Measurements from ENCODE around the gene KIF1A. TPM values are rescaled to one million over a fixed set of nuclear protein-coding genes. Genes with fewer than 3 reads are reported as not detected.

The KIF1A gene
- total and polyA plus RNA-seq, 2 of the 8 experiments (the other 6 are each of a cell fraction or from before 2014, with no cell fraction given) = 61.3 to 281 TPM

DNA sequence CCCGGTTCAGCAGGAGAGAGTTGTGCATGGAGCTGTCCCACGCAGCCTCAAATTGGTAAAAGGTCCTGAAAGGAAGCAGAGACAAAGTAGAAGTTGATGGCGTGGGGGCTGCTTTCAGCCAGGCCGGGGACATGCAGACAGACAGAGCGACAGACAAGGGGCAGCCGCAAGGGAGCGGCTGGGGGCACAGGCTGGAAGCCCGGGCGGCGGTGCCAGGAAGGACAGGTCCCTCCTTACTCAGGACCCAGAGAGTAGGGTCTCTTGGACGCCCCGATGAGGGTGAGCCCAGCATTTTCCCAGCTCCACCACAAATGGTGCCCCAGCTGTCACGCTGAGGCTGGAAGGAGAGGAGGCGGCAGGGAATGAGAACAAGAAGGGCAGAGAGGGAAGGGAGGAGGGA, 93.1 kb downstream of the KIF1A start:
- no peak overlapping the region for H3K23ac ChIP-seq (ENCODE audit: insufficient read length)
- no peak overlapping the region for H2BK12ac ChIP-seq (ENCODE audit: low read depth, low read length)
- no peaks in the 10 kb centered on the region; a peak in 1 of 7 replicates for H3K4me1 ChIP-seq (replicated peaks in 1 of 4; ENCODE audit: control insufficient read depth in 3 of 4, insufficient read depth in 4 of 4, low read length in 3 of 4)
- peaks cover 4 to 15% of the 10 kb centered on the region in 2 experiments for H4K20me1 ChIP-seq (replicated peaks in 1 of 2; ENCODE audit: control insufficient read depth in 1 of 2, insufficient read depth in 2 of 2, low read length in 2 of 2)
- no peak overlapping the region for H3K18ac ChIP-seq (ENCODE audit: extremely low read depth, low read length)
- H3K23me2 ChIP-seq (ENCODE audit: low read depth, low read length) = no peaks in the 10 kb centered on the region
- no peaks in the 10 kb centered on the region for H3K9me3 ChIP-seq (ENCODE audit: insufficient read depth in 2 of 2, low read depth in 1 of 2, low read length in 1 of 2)
- no peak overlapping the region for H4K91ac ChIP-seq (replicated peaks; ENCODE audit: insufficient read length, low read length)
- no peak overlapping the region for H2AK5ac ChIP-seq (ENCODE audit: low read depth, low read length)
- TF ChIP-seq CBX8 (IDR thresholded peaks at IDR 0.05; ENCODE audit: borderline replicate concordance, low read depth, low read length) = no peak
- no peak for TF ChIP-seq NRF1 (IDR thresholded peaks at IDR 0.05; ENCODE audit: low read depth, low read length)
- peaks cover 15 to 60% (median 45%) of the 10 kb centered on the region in 4 experiments for H3K36me3 ChIP-seq (ENCODE audit: control insufficient read depth in 2 of 4, insufficient read depth in 4 of 4, low read length in 3 of 4)
- no peak overlapping the region for H2BK120ac ChIP-seq (replicated peaks; ENCODE audit: low read depth, low read length)
- no peak overlapping the region for H4K8ac ChIP-seq (ENCODE audit: extremely low read depth, insufficient read depth, low read length)
- no peak overlapping the region; the same call in 1 of the 2 replicates for H2BK5ac ChIP-seq (ENCODE audit: low read depth, low read length)
- CTCF ChIA-PET (ENCODE audit: partially characterized antibody) = interaction anchor here (1.2 to 1.9 kb wide), 2 partner anchors 12 to 16 kb away, joined by 6 to 7 read pairs; no protein-coding TSS in a partner anchor
- no peaks in the 10 kb centered on the region for H3K79me2 ChIP-seq (ENCODE audit: control insufficient read depth in 1 of 2, insufficient read depth in 2 of 2, low read length in 2 of 2)
- no peak overlapping the region for H2AFZ ChIP-seq (ENCODE audit: low read length)
- H3K27ac ChIP-seq (ENCODE audit: low read depth, low read length) = no peak overlapping the region
- H3K79me1 ChIP-seq (ENCODE audit: low read depth, low read length) = no peaks in the 10 kb centered on the region; the same call in 1 of the 2 replicates
- no peak overlapping the region for H4K5ac ChIP-seq (ENCODE audit: insufficient read length, low read depth, low read length)
- POLR2A ChIA-PET (ENCODE audit: partially characterized antibody) = interaction anchor here (0.6 to 3.9 kb wide), 4 partner anchors 9 to 51 kb away, joined by 3 to 19 read pairs (median 3); no protein-coding TSS in a partner anchor
- FAIRE-seq (no peak), DNase-seq (ENCODE audit: low read depth in 1 of 2, low spot score in 2 of 2) (no peak)
- no peak overlapping the region for H3K56ac ChIP-seq (replicated peaks; ENCODE audit: insufficient read length, low read depth, low read length)
- 92% methylated on average over 14 of the region's 14 CpGs; no CpG with 5 or more reads in 1 of the 2 experiments for WGBS, 2 experiments (ENCODE audit: extremely low coverage in 1 of 2, insufficient coverage in 1 of 2, insufficient read length in 1 of 2, insufficient replicate concordance in 2 of 2, low coverage in 1 of 2, low lambda C conversion rate in 2 of 2, missing lambda C conversion rate in 1 of 2)
- H2BK15ac ChIP-seq (ENCODE audit: low read length) = no peak overlapping the region
- H3K14ac ChIP-seq (ENCODE audit: insufficient read length) = no peak overlapping the region
- H3K4ac ChIP-seq (replicated peaks; ENCODE audit: insufficient read length, low read depth, low read length) = no peak overlapping the region
- H3K4me3 ChIP-seq (ENCODE audit: extremely low read depth in 1 of 4, insufficient read depth in 2 of 4, low read depth in 3 of 4, low read length in 4 of 4) = no peak overlapping the region
- no peak overlapping the region for H3K9ac ChIP-seq (replicated peaks in 1 of 4; ENCODE audit: extremely low read depth in 1 of 4, low read depth in 3 of 4, low read length in 3 of 4)
- H3K27me3 ChIP-seq (replicated peaks in 1 of 4; ENCODE audit: control insufficient read depth in 3 of 4, extremely low read depth in 1 of 4, insufficient read depth in 3 of 4, low read length in 3 of 4) = no peaks in the 10 kb centered on the region
- H3K4me2 ChIP-seq (ENCODE audit: insufficient read depth in 1 of 2, low read depth in 2 of 2, low read length in 2 of 2) = no peak overlapping the region
- H2BK20ac ChIP-seq (ENCODE audit: low read length) = no peak overlapping the region
